ENCODE results near the gene ADIPOR2.

ADIPOR2 gene

DNA sequence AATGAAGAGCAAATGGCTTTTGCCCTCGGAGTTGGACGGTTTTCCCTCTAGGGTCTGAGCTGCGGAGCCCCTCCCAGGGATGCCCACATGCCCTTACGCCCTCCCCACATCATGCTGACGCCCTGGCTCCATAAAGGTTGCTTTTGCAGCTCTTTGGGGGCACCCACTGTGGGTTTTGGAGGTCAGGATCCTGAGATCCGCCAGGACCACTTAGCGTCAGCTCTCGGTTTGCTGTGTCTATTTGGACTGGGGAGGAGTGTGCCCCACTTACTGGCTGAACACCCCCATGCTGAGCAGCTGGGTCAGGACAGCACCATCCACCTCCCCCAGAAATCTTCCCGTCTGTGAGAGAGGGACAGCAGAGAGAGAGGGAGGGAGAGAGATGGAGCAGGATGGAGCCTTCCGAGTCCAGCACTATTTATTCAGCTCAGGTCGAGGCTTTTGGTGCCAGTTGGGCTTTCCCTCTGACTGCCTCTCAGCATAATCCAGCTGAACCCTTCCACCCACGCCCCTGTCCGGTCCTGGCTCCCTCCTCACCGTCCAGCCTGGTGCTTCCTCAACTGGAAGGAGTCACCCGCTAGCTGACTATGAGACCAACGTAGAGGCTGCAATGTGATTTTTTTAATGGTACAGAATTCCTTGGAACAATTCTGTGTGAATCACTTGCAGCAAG lies 110.6 kb downstream of the ADIPOR2 start:
- DNase-seq: no peak

DNA sequence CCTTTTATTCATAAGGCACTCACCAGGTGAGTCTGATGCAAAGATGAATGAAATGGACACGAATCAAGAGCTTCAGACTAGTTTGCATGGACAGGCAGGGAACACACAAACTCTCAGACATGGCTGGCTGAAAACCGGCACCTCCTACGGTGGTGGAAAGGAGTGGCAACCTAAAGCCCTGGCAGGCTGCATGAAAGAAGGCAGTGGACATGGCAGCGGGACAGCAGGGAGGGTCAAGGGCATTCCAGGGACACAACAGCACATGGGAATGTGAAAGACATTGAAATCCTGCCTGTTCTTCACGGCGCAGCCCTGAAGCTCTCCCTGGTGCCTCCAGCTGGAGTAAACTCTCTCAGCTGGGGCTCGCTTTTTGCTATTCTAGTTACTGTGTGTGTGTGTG lies 112.9 kb downstream of the ADIPOR2 start:
- no peak for DNase-seq

DNA sequence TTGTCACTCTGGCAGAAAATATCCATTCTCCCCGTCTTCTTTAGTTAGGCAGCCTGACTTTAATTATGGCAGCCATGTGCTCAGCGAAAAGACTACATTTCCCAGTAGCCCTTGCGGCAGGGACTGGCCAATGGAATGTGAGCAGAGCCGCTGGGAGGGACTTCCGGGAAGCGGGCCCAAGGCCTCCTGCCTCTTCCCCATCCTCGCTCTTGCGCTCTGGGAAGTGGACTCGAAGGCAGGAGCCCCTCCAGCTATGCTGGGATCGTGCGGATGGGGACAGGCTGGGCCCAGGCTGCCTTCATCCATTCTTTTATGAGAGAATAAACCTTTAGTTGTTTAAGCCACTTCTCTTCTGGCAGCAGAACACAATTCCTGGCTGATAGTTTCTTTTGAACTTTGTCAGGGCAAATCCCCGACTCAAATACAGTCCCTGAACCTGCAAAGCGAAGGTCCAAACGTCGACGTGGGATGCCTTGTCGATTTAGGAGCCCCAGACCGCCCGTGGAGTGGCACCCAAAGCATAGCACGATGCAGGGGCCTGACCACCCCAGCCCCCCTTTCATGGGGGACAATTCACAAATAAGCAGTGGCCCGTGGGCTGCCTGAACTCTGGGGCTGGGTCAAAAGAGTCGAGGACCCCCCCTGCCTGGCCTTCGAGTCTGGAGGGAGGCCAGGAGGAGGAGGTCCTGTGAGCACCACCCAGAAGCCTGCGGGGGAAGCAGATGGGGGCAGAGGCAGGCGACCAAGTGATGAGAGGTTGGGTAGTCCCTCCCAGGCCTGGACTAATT lies 113.9 kb downstream of the ADIPOR2 start:
- DNase-seq: peak; percentile 56 to 82

DNA sequence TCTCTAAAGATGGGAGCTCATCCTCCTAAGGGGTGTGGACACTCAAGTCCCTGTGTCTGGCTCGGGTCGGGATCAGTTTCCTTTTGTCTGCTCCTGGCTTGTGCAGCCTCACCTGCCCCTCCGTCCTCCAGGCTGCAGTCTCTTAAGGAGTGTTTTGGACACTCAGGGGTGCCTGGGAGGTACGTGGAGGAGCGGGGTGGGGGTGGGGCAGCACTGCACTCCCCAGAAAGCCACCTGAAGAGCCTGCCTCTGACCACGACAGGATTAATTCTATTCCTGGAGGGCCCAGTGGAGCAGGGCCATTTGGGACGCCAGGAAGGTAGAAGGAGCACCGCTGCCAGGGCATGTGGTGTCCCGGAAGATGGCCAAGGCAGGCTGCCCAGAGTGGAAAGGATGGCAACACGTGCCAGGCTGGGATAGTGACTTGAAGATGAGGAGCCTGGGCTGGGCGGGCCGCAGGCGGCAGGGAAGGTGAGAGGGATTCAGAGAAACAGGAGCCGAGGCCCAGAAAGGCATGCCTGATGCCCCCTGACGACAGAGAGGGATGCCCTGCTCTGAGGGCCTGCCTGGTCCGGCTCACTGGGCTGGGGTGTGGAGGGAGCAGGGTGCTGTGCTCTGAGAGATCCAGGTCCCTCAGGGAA lies 114.7 kb downstream of the ADIPOR2 start:
- no peak for DNase-seq

DNA sequence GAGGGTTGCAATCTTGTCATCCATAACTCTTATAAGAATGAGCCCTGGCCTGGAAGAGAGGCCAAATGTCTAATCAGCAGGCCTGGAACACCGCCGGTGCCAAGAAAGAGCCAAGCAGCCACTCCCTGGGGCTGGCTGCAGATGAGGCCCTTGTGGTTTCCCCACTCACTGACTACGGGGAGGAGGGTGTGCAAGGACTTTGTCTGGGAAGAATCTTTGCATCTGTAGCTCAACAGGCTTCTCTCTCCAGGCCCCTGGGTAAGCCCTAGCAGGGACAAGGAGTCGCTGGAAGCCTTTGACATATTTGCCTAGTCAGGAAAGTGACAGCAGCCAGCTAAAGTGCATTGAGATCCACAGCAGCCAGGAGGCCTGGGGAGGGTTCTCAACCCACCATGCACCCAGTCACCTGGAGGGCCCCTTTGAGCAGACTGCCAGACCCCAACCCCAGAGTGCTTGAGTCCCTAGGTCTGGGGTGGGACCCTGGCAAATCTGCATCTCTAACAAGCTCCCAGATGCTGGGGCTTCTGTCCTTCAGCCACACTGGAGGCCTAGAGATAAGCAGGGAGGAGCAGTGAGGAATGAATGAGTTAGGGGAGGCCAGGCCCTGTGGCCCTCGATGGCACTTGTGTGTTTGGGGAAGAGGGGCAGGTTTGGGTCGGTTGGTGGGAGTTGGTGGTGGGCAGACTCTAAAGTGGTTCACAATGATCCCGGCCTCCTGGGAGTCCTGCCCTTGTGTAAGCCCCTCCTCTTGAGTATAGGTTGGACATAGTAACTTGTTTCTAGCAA lies 115.6 kb downstream of the ADIPOR2 start:
- DNase-seq: no peak

DNA sequence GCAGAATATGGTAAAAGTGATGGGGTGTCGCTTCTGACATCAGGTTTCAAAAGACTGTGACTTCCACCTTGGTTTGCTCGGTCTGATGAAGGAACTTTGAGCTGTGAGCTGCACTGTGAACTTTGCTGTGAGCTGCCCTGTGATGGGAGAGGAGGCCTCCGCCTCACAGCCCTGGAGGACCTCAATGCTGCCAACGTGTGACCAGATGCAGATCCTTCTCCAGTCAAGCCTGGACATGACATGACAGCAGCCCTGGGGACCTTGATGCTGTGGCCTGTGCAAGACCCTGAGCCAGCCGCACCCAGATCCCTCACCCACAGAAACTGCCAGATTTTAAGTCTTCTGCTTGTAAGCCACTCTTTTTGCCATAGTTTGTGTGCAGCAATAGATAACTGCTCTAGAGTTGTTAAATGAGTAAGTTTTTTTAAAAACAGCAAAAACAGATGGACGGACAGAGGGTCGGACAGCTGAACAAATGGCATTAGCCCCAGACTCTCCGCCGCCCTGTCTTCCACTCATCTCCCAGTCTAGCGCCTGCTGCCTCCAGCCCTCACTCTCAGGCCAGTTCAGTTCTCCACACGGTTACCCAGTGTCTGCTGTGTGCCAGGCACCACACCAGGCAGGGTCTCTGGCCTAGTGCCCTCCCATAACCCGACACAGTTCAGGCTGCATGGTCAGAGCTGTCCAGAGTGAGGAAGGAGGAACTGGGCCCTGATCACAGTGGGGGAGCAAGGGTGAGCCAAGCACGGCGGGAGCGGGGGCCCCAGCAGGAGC lies 116.4 kb downstream of the ADIPOR2 start:
- no peak for DNase-seq

DNA sequence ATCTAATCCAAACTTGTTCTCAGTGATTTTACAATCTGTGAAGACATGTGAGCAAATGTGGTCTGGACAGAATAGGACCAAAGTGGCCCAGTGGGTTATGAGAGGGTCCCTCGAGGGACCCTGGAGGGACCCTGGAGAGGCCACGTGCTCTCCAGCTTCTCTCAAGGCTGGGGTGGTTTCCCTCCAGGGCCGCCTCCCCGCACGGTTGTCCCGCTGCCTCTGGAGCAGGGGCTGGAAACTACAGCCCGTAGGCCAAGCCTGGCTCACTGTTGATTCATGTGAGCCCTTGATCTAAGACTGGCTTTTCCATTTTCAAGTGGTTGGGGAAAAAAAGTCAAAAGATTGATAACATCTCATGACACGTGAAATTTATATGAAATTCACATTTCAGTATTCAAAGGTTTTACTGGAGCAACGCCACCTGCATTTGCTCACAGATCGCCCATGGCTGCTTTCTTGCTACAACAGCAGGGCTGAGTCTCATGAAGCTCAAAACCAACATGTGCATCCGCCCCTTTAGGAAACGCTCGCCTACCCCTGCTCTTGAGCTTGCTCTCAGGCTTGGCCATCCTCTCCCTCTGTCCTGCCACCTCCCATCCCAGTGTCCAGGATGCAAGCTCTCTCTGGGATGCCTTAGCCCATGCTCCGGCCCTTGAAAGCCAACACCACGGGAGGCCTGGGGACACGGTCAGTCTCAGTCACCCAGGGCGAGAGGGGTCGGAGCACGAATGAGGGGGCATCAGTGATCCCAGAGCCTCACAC lies 117.3 kb downstream of the ADIPOR2 start:
- no peak for DNase-seq

DNA sequence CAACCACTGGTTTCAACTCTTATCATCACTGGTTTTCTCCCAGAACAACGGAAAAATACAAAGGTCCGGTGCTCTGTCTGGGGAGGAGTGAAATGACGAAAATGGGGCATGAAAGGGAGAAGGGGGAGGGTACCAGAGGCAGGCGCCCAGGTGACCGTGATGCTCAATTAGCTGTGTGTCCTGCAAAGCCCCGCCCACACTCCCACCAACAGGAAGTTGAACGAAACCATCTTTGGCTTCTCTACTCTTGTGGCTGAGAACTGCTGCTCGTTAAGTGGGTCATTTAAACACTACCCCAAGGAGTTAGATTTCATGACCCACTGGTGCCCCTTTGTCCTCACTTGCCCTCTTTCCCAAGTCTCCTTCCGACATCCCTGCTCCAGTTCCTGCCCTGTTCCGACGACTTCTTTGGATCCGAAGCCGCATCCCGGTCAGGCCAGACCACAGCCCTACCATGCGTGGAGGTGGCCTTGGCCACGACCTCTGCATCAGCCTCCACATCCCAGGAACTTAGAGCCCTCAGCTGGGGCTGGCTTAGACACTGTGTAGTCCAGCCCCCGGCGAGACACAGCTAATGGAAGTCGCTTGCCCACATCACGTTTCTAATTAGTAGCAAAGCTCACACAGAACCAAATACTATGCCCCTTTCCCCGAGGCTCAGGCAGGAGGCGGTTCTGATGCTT lies 118.1 kb downstream of the ADIPOR2 start:
- DNase-seq: no peak

DNA sequence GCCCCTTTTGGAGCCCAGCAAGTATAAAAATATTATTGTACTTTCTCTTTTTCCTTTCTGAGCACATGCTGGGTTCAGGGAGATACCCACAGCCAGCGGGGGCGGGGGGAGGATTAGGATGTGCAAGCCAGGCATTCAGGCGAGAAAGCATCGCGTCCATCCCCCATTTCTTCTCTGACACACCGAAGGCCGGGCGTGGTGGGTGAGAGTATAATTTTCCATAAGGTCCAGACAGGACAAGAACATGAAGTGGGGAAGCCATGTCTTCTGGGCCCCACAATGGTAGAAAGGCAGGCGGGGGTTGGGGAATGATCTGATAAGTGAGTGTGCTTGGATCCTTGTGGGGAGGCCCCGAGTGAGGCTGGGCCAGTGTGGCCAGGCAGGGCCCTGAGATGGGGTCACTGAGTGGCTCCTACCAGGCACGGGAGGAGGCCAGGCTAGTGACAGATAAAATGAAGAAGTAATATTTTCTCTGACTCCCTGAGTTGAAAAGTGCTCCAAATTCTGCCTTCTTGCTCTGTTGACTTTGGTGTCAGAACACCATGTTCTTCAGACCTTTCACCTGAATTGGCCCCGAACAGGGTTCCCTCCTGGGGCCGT lies 118.8 kb downstream of the ADIPOR2 start:
- no peak for DNase-seq

DNA sequence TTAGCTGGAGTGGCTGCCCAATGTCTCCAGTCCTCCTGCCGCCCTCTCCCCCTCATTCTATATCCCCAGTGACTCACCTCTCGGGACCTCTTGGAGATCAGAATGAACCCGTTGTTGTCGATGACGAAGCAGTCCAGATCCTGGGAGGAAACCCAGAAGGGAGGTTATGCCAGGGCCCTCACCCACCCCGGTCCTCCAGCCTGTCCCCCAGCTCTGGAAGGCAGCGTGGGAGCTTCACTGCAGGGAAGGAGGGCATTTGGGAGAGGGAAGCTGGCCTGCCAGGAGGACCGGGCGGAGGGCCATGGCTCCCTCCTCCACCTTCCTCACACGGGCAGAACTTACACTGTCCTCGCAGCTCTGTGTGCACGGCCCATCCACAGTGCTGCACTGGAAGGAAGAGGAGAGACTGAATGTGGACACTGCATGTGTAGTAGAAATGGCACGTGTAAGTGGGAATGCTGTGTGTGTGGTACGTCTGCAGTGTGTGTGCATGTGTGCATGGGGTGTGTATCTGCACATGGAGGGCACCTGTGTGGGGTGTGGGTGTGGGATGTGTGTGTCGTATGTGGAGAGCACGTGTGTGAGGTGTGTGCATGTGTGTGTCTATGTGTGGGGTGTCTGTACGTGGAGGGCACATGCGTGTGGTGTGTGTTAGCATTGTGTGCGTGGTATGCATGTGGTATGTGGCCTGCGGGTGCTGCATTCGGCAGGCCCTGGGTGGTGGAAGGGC lies 119.5 kb downstream of the ADIPOR2 start:
- DNase-seq: no peak

DNA sequence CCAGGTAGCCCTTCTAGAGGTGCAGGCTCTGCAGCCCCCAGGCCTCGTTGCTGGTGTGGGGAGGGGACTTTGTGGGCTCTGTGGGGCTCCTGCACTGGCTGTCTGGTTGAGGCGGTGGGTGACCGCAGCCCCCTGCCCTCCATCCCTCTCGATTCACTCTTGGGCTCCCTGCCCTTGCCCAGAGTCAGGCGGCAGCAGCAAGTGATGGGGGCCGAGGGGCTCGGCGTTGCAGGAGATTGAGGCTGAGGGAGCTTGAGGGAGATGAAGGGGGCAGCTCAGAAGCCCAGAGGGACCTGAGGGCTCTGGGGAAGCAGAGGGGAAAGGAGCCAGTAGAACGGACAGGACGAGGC lies 120.0 kb downstream of the ADIPOR2 start:
- DNase-seq: no peak

DNA sequence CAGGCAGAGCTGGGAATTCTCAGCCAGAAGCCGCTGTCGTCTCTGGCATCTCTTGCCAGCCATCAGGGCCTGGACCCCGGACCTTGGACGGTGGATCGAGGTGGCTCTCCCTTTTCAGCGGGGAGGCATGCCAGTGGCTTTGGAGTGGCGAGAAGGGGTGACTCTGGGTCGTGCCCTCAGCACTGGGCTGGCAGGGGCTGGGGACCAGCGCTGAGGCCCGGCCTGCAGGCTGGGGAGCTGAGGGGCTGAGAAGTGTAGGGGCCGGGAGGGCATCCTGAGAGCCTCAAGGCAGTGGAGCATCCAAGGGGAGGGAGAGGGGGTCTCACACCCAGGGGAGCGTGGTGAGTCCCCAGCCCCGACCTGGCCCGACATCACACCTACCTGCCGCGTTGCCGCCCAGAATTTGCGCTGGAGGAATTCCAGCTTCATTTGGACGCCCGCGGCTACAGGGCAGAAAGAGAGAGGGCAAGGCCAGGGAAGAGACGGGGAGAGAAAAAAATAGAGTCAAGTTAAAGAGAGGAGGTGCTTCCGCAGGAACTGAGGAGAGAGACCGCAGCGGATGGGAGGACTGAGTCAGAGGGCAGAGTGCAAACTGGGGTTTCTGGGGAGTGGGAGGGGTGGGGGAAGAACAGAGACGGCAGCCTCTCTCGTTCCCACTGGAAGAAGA lies 120.5 kb downstream of the ADIPOR2 start:
- DNase-seq: no peak

DNA sequence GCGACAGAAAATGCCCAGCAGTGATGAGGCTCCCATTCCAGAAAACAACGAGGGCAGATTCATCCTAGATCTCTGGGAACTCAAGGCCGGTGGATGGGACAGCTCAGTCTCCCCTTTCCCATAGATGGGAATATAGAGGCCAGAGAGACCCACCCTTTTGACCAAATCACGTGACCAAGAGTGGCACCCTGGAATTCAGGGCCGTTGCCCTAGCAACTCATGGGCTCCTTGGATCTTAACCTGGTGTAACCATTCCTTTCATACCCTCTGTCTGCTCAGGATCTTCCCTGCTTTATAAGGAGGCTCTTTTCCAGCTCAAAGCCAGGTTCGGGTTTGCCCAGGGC lies 121.0 kb downstream of the ADIPOR2 start:
- DNase-seq: no peak

DNA sequence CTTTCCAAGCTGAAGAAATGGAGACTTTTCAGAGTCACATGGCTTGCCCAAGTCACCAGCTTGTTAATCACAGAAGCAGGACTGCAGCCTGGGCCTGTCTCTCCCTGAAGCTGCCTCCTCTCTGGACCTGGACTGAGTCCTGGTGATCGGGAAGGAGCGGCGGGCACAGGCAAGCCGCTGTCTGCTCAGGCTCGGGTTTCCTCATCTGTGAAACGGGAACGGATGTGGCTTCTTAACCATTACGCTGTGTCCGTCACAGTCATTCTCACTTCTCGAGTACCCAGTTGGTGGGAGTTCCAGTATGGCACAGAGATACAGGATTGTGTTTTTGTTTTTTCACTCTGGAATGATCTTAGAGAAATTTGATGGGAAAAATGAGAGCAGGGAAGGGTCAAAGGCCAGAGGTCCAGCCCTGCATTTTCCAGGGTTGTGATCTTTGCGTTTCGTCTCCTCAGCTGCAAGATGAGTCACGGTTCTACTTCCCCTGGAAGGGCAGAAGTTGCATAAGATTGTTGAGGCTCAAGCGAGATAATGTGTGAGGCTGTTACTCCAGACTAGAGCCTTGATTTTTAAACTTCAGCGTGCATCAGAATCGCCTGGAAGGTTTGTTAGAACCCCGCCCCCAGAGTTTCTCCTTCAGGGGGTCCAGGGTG lies 121.9 kb downstream of the ADIPOR2 start:
- DNase-seq: no peak

DNA sequence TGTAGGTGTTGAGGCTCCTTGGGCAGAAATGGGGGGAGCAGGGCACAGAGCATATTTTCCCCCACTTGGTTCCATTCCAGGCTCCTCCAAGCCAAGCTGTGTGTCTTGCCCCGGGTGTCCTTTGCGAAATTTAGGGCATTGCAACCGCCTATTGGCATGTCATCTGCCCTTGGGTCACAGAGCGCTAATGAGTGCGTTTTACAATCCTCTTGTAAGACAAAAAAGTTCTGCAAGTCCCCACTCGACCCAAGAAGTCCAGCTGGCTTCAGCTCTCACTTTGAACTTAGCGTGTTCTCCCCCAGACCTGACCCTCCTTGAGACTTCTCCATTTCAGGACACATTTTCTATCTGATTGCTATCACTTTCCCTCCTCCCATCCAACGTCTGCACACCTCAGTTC lies 123.4 kb downstream of the ADIPOR2 start:
- DNase-seq: no peak

DNA sequence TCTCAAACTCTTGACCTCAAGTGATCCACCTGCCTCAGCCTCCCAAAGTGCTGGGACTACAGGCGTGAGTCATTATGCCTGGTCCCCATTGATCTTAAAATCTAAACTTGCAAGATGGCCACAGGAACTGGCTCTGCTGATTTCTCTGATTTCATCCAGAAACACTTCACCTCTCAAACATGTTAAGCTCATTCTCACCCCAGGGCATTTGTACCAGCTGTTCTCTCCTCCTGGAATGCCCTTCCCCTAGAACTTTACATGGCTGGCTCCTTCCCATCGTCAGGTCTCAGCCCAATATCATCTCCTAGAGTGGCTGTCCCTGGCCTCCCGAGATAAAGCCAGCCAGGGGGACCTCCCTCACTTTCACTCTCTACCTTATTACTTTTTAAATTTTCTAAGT lies 124.2 kb downstream of the ADIPOR2 start:
- no peak for DNase-seq

DNA sequence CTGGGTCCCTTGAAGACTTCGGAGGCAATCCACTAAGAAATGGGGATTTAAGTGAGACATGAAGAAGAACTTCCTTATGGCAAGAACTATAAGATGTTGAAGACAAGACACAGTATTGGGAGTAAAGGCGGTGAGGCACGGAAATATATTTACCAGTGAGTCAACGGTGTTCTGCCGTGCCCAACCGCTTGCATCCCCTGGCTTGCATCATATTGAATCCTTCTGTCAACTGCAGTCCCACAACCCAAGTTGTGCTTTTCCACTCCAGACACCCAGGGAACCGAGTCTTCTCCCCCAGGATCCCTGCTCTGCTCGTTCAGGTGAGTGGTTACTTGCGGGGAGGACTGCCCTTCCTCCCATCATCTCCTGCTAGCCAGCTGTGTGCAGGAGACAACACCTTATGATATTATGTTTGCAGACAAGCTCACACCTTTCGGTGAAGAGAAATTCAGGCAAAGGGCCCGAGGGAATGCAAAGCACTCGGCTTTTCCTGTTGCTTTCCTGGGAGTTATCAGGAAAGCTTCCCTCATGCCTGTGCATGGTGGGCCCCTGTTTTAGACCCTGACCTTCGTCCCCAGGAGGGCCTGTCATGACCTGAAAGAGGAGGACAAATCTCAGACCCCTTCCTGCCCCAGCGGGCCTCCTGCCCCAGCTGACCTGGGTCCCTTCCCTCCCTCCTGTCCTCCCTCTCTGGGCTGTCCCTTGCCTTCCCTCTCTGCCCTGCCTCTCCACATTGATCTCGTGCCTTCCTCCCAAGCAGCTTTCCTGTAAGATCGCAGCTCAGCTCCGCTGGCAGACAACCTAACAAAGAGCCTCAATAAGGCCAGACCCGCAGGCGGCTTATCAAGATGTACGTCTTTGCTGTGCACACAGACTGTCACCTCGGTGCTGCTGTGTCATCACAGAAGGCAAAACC lies 125.2 kb downstream of the ADIPOR2 start:
- DNase-seq: no peak

Data from SW 1271 (cell line).